ENCODE measurements around the gene TRIM52. TPM values are rescaled to one million over a fixed set of nuclear protein-coding genes. Genes with fewer than 3 reads are reported as not detected.
A peak's percentile ranks its signal among the peaks of the same experiment; 100 is the strongest.
"Not testable (repeated sequence)": the region's sequence is repeated elsewhere in the genome, so short reads cannot be mapped to it uniquely, and the experiment has no call there.

The TRIM52 gene
- total RNA-seq, 2 experiments from 2014 or later: 10.9 to 11.7 TPM

GRCh38 chr5:181271081-181271480 lies 10.1 kb upstream of the TRIM52 start:
- Mint-ChIP-seq H3K36me3 (peaks cover 1% of the 10 kb centered on the region), H3K9me3 (no peaks in the 10 kb centered on the region), H3K4me1 (ENCODE audit: low read depth) (no peaks in the 10 kb centered on the region), H3K27me3 (no peaks in the 10 kb centered on the region), H3K27ac (no peak overlapping the region), H3K4me3 (no peak overlapping the region)
- POLR2A ChIA-PET: interaction anchor here (0.6 kb wide), 1 partner anchor 9 kb away, joined by 3 read pairs; no protein-coding TSS in a partner anchor
- intact Hi-C loops (cut with micrococcal nuclease): no loop called here
- DNase-seq: no peak
- CTCF ChIA-PET: no interaction called here

- POLR2A ChIA-PET; H3K4me1 Mint-ChIP-seq (ENCODE audit: low read depth); H3K27ac Mint-ChIP-seq; CTCF ChIA-PET; H3K9me3 Mint-ChIP-seq; H3K36me3 Mint-ChIP-seq; intact Hi-C loops (cut with micrococcal nuclease); DNase-seq; H3K4me3 Mint-ChIP-seq; H3K27me3 Mint-ChIP-seq: not testable (repeated sequence)
These were observed 7.0 kb upstream of the TRIM52 start for GRCh38 chr5:181267907-181268306.

DNA sequence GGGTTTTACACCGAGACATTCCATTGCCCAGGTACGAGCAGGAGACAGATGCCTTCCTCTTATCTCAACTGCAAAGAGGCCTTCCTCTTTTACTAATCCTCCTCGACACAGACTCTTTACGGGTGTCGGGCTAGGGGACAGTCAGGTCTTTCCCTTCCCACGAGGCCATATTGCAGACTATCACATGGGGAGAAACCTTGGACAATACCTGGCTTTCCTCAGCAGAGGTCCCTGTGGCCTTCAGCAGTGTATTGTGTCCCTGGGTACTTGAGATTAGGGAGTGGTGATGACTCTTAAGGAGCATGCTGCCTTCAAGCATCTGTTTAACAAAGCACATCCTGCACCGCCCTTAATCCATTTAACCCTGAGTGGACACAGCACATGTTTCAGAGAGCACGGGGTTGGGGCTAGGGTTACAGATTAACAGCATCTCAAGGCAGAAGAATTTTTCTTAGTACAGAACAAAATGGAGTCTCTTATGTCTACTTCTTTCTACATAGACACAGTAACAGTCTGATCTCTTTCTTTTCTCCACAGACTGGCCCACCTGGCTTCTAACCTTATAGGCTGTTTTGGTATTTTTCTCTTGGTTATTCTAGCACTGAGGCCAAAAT lies 6.5 kb upstream of the TRIM52 start:
- intact Hi-C loops (cut with micrococcal nuclease); H3K36me3 Mint-ChIP-seq; CTCF ChIA-PET; H3K27me3 Mint-ChIP-seq; H3K9me3 Mint-ChIP-seq; H3K4me1 Mint-ChIP-seq (ENCODE audit: low read depth); POLR2A ChIA-PET; DNase-seq; H3K27ac Mint-ChIP-seq; H3K4me3 Mint-ChIP-seq: not testable (repeated sequence)

DNA sequence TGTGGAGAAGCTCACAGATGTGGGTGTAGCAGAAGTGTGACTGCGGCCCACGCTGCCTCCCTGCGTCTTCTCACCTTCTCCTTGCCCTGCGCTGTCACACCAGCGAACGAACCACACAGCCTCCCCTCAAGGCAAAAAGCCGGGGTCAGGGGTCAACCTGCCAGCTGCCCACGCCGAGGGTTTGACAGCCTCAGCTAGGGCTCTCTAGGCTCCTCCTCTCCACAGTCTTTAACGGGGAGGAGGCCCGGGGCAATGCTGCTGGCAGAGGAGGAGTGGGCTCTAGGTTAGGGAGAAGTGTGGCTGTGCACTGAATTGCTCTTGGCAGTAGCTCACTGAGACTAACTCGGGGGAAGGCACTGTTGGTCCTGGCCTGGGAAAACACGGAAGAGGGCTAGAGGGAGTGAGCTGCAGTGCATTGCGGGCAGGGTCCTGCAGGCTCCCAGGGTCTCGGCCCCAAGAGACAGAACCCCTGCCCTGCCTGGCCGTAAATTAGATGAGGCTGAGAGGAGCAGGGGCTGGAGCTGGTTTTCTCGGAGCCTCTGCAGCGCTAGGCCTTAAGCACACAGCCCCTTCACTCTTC lies 4.2 kb upstream of the TRIM52 start:
- Mint-ChIP-seq H3K4me3 (no peak overlapping the region), H3K4me1 (ENCODE audit: low read depth) (peaks cover 4% of the 10 kb centered on the region), H3K9me3 (no peaks in the 10 kb centered on the region), H3K27ac (no peak overlapping the region), H3K27me3 (no peaks in the 10 kb centered on the region), H3K36me3 (peaks cover 11% of the 10 kb centered on the region)
- intact Hi-C loops (cut with micrococcal nuclease): no loop called here
- DNase-seq: no peak
- ChIA-PET CTCF (interaction anchor here (0.9 kb wide), 1 partner anchor 19 kb away, joined by 3 read pairs; no protein-coding TSS in a partner anchor), POLR2A (interaction anchor here (0.9 kb wide), 1 partner anchor 43 kb away, joined by 3 read pairs; no protein-coding TSS in a partner anchor)

DNA sequence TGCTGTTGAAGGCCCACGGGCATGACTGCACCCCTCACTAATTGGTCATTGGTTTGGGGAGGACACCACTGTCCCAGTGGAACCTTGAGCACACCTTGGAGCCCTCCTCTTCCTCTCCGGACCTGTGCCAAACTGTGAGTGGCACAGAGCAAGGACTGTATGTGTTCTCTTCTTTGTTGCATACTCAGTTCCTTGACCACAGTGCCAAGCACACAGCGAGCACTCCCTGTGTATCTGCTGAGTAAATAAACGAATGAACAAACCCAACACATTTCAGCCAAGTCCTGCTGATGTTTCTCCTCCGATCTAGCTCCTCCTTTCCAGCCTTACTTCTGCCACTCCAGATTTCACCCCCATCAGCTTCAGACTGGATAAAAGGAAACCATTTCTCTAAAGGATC lies 2.7 kb upstream of the TRIM52 start:
- ChIA-PET CTCF (no interaction called here), POLR2A (no interaction called here)
- Mint-ChIP-seq H3K9me3 (no peaks in the 10 kb centered on the region), H3K27me3 (no peaks in the 10 kb centered on the region), H3K36me3 (peaks cover 11% of the 10 kb centered on the region), H3K4me3 (peak overlapping the region; percentile 6), H3K27ac (no peak overlapping the region), H3K4me1 (ENCODE audit: low read depth) (peaks cover 16% of the 10 kb centered on the region)
- intact Hi-C loops (cut with micrococcal nuclease): no loop called here
- DNase-seq: no peak

- Mint-ChIP-seq H3K4me3 (peak overlapping the region; percentile 96), H3K27me3 (no peaks in the 10 kb centered on the region), H3K4me1 (ENCODE audit: low read depth) (peaks cover 31% of the 10 kb centered on the region), H3K9me3 (no peaks in the 10 kb centered on the region), H3K36me3 (peaks cover 18% of the 10 kb centered on the region), H3K27ac (peak overlapping the region; percentile 97)
- intact Hi-C loops (cut with micrococcal nuclease): loop anchor here (1.0 kb wide), 5 partner anchors 15 to 77 kb away; partner anchors contain the start of gene TRIM41
- CTCF ChIA-PET: interaction anchor here (0.6 to 2.6 kb wide), 7 partner anchors 10 to 77 kb away, joined by 3 to 7 read pairs (median 5); no protein-coding TSS in a partner anchor
- peak; percentile 65 for DNase-seq
- POLR2A ChIA-PET: interaction anchor here (0.7 to 3.7 kb wide), 16 partner anchors 10 to 458 kb away, joined by 3 to 60 read pairs (median 4); partner anchors contain the start of genes MGAT1, RACK1 and TRIM41
These were observed 542 bp upstream of the TRIM52 start for GRCh38 chr5:181261320-181262049.

- Mint-ChIP-seq H3K4me3 (peak overlapping the region; percentile 96), H3K4me1 (ENCODE audit: low read depth) (peaks cover 45% of the 10 kb centered on the region), H3K9me3 (no peaks in the 10 kb centered on the region), H3K27ac (peak overlapping the region; percentile 97), H3K36me3 (peaks cover 28% of the 10 kb centered on the region), H3K27me3 (no peaks in the 10 kb centered on the region)
- intact Hi-C loops (cut with micrococcal nuclease): no loop called here
- no peak for DNase-seq
- CTCF ChIA-PET: interaction anchor here (1.2 to 2.6 kb wide), 7 partner anchors 8 to 76 kb away, joined by 3 to 7 read pairs (median 5); no protein-coding TSS in a partner anchor
- POLR2A ChIA-PET: interaction anchor here (0.8 to 3.7 kb wide), 11 partner anchors 9 to 100 kb away, joined by 3 to 60 read pairs (median 11); partner anchors contain the start of genes RACK1 and TRIM41
These were observed 796 bp downstream of the TRIM52 start for GRCh38 chr5:181259974-181260719.

DNA sequence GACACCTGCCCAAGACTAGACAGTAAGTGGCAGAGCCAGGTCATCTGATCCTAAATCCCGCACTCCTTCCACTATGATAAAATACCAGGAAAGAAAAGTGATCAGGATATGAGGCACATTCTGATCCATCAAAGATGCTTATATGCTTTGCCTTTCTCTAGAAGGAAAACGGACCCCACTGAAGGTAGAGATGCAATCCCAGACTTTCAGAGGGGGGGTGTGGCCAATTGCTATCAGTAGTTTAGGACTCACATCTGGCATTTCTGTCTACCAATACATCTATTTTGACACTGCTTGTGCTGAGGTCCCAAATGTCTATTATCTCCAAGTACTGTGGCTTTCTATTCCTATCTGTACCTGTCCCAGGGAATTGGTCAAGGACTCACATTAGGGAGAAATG lies 1.7 kb downstream of the TRIM52 start:
- H3K4me1 Mint-ChIP-seq (ENCODE audit: low read depth): peaks cover 52% of the 10 kb centered on the region
- POLR2A ChIA-PET: interaction anchor here (1.4 to 3.7 kb wide), 6 partner anchors 8 to 52 kb away, joined by 6 to 60 read pairs (median 24); partner anchors contain the start of genes RACK1 and TRIM41
- intact Hi-C loops (cut with micrococcal nuclease): no loop called here
- peak overlapping the region; percentile 96 for H3K4me3 Mint-ChIP-seq
- CTCF ChIA-PET: interaction anchor here (1.3 to 1.6 kb wide), 3 partner anchors 18 to 69 kb away, joined by 4 to 5 read pairs (median 4); no protein-coding TSS in a partner anchor
- no peaks in the 10 kb centered on the region for H3K9me3 Mint-ChIP-seq
- H3K36me3 Mint-ChIP-seq: peaks cover 31% of the 10 kb centered on the region
- no peak overlapping the region for H3K27ac Mint-ChIP-seq
- H3K27me3 Mint-ChIP-seq: no peaks in the 10 kb centered on the region
- DNase-seq: no peak

DNA sequence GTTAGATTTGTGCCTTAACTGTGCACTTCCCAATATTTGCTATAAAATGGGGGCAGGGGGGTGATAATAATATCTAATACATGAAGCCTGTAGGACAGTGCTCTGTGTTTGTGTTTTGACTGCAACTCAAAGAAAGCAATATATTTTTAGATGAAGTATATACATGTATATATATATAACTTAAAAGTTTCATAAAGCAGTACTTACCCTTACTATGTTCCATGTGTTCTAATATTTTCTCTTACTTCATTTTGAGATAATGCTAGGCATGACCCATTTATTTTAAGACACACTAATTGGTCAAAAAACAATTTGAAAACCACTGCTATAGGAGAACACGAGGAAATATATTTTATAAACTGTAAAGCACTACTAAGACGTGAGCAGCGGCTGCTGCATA lies 2.4 kb downstream of the TRIM52 start:
- CTCF ChIA-PET: interaction anchor here (1.1 to 1.4 kb wide), 2 partner anchors 13 to 14 kb away, joined by 3 to 4 read pairs; partner anchors contain the start of gene RACK1
- intact Hi-C loops (cut with micrococcal nuclease): no loop called here
- H3K4me1 Mint-ChIP-seq (ENCODE audit: low read depth): peaks cover 53% of the 10 kb centered on the region

DNA sequence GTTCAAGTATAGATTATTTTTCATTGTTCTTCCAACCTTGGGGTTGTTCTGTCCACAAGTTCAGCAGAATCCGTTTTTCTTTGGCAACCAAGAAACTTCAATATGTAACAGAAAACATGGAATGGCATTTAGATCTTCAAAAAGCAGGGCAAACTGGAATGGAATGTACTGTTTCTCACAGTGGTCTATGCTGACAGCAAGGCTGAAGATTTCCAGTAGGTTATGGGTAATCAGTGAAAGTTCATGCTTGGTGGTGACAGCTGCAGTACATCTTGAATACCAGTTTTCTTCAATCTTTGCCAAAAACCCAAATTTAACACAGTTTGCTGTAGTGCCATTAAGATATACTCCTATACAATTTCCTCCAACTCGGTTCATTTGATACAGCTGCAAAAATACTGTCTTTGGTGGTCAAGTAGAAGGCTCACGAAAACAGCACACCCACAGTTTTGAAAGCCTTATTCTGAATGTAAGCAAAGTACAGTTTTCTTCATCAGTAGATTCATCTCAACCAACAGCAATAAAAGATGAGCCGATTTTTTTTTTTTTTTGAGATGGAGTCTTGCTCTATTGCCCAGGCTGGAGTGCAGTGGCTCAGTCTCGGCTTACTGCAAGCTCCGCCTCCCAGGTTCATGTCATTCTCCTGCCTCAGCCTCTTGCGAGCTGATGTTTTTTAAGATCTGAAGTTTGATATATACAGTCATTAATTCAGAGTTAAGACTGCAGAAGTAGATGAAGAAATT lies 4.9 kb downstream of the TRIM52 start:
- Mint-ChIP-seq H3K27ac (peak overlapping the region; percentile 61), H3K27me3 (no peaks in the 10 kb centered on the region), H3K36me3 (peaks cover 33% of the 10 kb centered on the region), H3K9me3 (no peaks in the 10 kb centered on the region), H3K4me1 (ENCODE audit: low read depth) (peaks cover 60% of the 10 kb centered on the region), H3K4me3 (no peak overlapping the region)
- CTCF ChIA-PET: no interaction called here
- intact Hi-C loops (cut with micrococcal nuclease): no loop called here
- no peak for DNase-seq
- POLR2A ChIA-PET: interaction anchor here (1.1 to 2.2 kb wide), 3 partner anchors 10 to 14 kb away, joined by 3 to 6 read pairs (median 3); no protein-coding TSS in a partner anchor

More for the DNA sequence above, 2.4 kb downstream of the TRIM52 start:
- no peak for DNase-seq
- Mint-ChIP-seq H3K27ac (no peak overlapping the region), H3K36me3 (peaks cover 29% of the 10 kb centered on the region), H3K9me3 (no peaks in the 10 kb centered on the region), H3K27me3 (no peaks in the 10 kb centered on the region), H3K4me3 (peak overlapping the region; percentile 96)
- POLR2A ChIA-PET: interaction anchor here (3.7 kb wide), 1 partner anchor 12 kb away, joined by 31 read pairs; no protein-coding TSS in a partner anchor

DNA sequence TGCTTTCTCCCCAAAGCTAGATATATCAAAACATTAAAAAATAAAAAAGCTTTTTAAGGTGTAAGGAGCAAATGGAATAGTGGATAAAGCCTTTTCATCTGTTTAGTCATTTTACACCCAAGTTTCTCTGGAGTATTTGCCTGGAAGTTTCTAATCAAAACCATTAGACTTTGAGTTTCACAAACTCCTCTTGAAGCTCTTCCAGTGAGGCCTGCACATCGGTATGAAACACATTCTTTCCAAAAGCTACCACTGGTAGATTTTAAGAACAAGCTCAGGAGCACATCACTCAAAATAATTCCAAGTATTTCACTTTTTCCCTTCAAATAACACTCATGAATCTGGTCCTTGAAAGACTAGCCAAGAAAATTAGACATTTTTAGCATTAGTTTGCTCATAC lies 5.7 kb downstream of the TRIM52 start:
- H3K9me3 Mint-ChIP-seq: no peaks in the 10 kb centered on the region
- no peak overlapping the region for H3K4me3 Mint-ChIP-seq
- ChIA-PET CTCF (no interaction called here), POLR2A (interaction anchor here (0.6 to 1.4 kb wide), 3 partner anchors 9 to 536 kb away, joined by 3 to 5 read pairs (median 3); no protein-coding TSS in a partner anchor)
- H3K27me3 Mint-ChIP-seq: no peaks in the 10 kb centered on the region
- intact Hi-C loops (cut with micrococcal nuclease): no loop called here
- H3K4me1 Mint-ChIP-seq (ENCODE audit: low read depth): peaks cover 66% of the 10 kb centered on the region
- no peak for DNase-seq
- peak overlapping the region; percentile 51 for H3K27ac Mint-ChIP-seq
- H3K36me3 Mint-ChIP-seq: peaks cover 30% of the 10 kb centered on the region

Measured in activated CD4-positive, alpha-beta memory T cell treated with anti-CD3 and anti-CD28 coated beads for 36 hours (primary cell).